ENCODE results near the gene COX4I1. TPM values are rescaled to one million over a fixed set of nuclear protein-coding genes. Genes with fewer than 3 reads are reported as not detected.

The COX4I1 gene
- total RNA-seq, 1 experiment from 2014 or later = 506 TPM

- Histone ChIP-seq H3K18ac (ENCODE audit: insufficient read length, low read depth, low read length) (no peak overlapping the region), H2BK120ac (ENCODE audit: low read depth, low read length, poor library complexity, severe bottlenecking) (no peak overlapping the region), H3K4me1 (ENCODE audit: insufficient read depth, low read length) (no peaks in the 10 kb centered on the region), H3K56ac (ENCODE audit: insufficient read length, low read depth, low read length) (no peak overlapping the region), H3K27ac (ENCODE audit: insufficient read length, low read depth, low read length) (no peak overlapping the region), H3K4me2 (ENCODE audit: insufficient read depth, insufficient read length, low read length) (no peak overlapping the region), H3K9me3 (ENCODE audit: control insufficient read depth, low read depth, low read length) (no peaks in the 10 kb centered on the region), H3K79me2 (ENCODE audit: insufficient read depth, low read length) (no peaks in the 10 kb centered on the region; the same call in 1 of the 2 replicates), H2BK20ac (ENCODE audit: low read depth, low read length, poor library complexity, severe bottlenecking) (no peak overlapping the region), H3K9ac (ENCODE audit: extremely low read depth, insufficient read length, low read length) (no peak overlapping the region), H4K91ac (ENCODE audit: insufficient read length, low read depth, low read length) (no peak overlapping the region), H2BK15ac (ENCODE audit: low read depth, low read length) (no peak overlapping the region), H2BK5ac (ENCODE audit: insufficient read length, low read length) (no peak overlapping the region), H3K23ac (ENCODE audit: insufficient read length, low read depth, low read length) (no peak overlapping the region), H2BK12ac (ENCODE audit: insufficient read length, low read depth, low read length) (no peak overlapping the region), H4K5ac (ENCODE audit: insufficient read length, low read depth, low read length) (no peak overlapping the region), H2AK5ac (ENCODE audit: insufficient read length, low read length) (no peak overlapping the region), H3T11ph (ENCODE audit: low read length) (no peak overlapping the region), H3K14ac (ENCODE audit: insufficient read depth, low read length) (no peak overlapping the region), H3K27me3 (ENCODE audit: insufficient read depth, low read length) (no peaks in the 10 kb centered on the region), H3K23me2 (ENCODE audit: insufficient read length, low read depth, low read length, poor library complexity, severe bottlenecking) (no peaks in the 10 kb centered on the region), H2AFZ (ENCODE audit: low read length) (no peak overlapping the region), H3K4ac (ENCODE audit: low read depth, low read length) (no peak overlapping the region), H4K8ac (replicated peaks; ENCODE audit: insufficient read length, low read depth, low read length) (no peak overlapping the region), H3K79me1 (ENCODE audit: insufficient read depth, low read depth, low read length, poor library complexity, severe bottlenecking) (no peaks in the 10 kb centered on the region), H4K20me1 (ENCODE audit: control insufficient read depth, insufficient read depth, insufficient read length) (no peaks in the 10 kb centered on the region)
- H3K4me3 Mint-ChIP-seq = no peak overlapping the region
- TF ChIP-seq CTCF (conservative IDR thresholded peaks at IDR 0.05) = no peak
- no CpG with 5 or more reads among the region's 10 CpGs for WGBS (ENCODE audit: extremely low coverage, insufficient read length, low lambda C conversion rate)
- no peak overlapping the region; a peak in 1 of 7 replicates for H3K27ac Mint-ChIP-seq
- H3K9me3 Mint-ChIP-seq = no peaks in the 10 kb centered on the region
- no peaks in the 10 kb centered on the region for H3K4me1 Mint-ChIP-seq
- no peak for DNase-seq
- no peaks in the 10 kb centered on the region for H3K27me3 Mint-ChIP-seq (ENCODE audit: low read depth)
- H3K36me3 Mint-ChIP-seq (ENCODE audit: insufficient read depth in 1 of 3, low read depth in 3 of 3) = peaks cover 17 to 67% (median 53%) of the 10 kb centered on the region in 3 experiments; a peak in 6 of 7 replicates
Measured at GRCh38 chr16:85781156-85781555, 18.3 kb upstream of the COX4I1 start.

Measured in H9 (cell line).